MM.1S (cell line): ENCODE measurements around the gene CLMN.

Experiments used
- CTCF ChIP-seq: fragments of 300-600 bp; sonication (generic); IDR thresholded peaks from 2 replicates; pipeline ENCODE4 v1.5.1; 2016; ENCODE audit warnings: antibody characterized with exemption, low read length, mixed read lengths
- EZH2 ChIP-seq: fragments of 300-600 bp; sonication (generic); optimal IDR thresholded peaks from 2 replicates; pipeline ENCODE3; 2017; ENCODE audit warnings: low read depth, mild to moderate bottlenecking, antibody characterized with exemption, low read length, mixed read lengths
- EZH2phosphoT487 ChIP-seq: fragments of 300-600 bp; sonication (generic); IDR thresholded peaks from 2 replicates; pipeline ENCODE4 v1.6.1; 2018; ENCODE audit warnings: antibody characterized with exemption, low read length

- TF ChIP-seq CTCF (no peak), EZH2 (no peak), EZH2phosphoT487 (no peak)
Measured at GRCh38 chr14:95222870-95223398, 96.8 kb downstream of the CLMN start.
